NCI-H2029 (cell line): ENCODE measurements around the gene CDH23.
"Not testable (repeated sequence)": the region's sequence is repeated elsewhere in the genome, so short reads cannot be mapped to it uniquely, and the experiment has no call there.

ENCODE experiments used
- DNase-seq: peaks from one replicate; lab custom pipeline; 2025; lab: John Stamatoyannopoulos, UW

CDH23 gene

DNA sequence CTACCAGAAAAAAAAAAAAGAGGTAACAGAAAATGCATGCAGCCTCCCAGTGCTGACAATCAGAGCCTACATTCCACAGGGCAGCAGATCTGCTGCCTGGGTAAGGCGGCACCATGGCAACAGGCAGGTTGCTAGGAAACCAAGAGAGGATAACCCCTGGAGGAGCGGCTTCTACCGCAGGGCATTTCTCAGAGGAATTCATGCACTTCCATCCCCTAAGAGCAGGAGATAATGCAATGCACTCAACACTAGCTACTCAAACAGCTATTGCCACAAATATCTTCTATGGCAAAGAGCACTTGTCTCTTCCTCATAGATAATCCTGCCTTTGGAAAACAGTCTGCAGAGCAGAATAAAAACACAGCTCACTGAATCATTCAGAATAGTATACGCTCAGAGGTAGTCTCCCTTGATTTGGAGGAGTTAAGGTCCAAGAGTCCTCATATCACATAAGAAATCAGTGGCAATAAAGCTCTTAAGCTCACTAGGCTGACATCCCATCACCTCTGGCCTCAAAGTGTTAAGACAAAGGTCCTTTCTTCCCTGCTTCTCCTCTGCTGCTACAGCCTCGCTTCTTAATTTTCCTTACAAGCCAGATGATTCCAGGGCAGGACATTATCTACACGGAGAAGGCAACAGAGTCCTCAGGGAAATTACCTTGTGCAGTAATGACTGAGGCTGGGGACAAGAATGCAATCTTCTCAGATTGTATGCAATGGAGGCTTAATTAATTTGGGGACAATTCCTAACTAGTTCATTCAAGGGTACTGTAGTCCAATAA lies 443.6 kb downstream of the CDH23 start:
- peak; percentile 25 for DNase-seq

DNA sequence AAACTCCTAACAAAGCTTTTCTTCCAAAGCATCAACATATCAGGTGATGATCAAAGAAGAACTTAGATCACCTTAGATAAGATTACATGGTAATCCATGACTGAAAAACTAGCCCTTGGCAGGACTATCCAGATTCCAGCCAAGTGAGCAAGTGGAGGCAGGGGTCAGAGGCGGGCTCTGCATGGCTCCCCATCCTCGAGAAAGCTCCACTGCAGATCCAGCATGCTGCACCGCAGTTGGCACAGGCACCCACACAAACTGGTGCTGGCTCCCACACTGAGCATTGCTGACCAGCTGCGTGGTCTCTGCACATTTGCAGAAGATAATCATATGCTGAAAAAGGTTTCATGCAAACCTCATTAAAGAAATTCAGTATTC lies 444.2 kb downstream of the CDH23 start:
- no peak for DNase-seq

DNA sequence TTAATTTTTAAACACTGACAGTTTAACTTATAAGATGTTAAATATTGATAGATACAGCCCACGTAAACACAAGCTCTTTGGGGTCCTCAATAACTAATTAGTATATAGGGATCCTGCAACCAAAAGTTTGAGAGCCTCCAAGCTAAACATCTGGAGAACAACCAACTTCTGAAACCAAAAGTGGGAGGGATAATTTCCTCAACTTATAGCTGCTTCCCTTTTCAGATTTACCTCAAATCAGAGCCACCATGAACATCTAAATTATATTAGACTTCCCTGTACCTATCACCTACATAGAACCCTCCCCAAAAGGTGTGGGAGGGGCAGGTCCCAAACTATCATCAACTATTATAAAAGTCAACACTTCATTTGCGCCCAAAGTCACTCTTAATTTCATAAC lies 445.7 kb downstream of the CDH23 start:
- no peak for DNase-seq

DNA sequence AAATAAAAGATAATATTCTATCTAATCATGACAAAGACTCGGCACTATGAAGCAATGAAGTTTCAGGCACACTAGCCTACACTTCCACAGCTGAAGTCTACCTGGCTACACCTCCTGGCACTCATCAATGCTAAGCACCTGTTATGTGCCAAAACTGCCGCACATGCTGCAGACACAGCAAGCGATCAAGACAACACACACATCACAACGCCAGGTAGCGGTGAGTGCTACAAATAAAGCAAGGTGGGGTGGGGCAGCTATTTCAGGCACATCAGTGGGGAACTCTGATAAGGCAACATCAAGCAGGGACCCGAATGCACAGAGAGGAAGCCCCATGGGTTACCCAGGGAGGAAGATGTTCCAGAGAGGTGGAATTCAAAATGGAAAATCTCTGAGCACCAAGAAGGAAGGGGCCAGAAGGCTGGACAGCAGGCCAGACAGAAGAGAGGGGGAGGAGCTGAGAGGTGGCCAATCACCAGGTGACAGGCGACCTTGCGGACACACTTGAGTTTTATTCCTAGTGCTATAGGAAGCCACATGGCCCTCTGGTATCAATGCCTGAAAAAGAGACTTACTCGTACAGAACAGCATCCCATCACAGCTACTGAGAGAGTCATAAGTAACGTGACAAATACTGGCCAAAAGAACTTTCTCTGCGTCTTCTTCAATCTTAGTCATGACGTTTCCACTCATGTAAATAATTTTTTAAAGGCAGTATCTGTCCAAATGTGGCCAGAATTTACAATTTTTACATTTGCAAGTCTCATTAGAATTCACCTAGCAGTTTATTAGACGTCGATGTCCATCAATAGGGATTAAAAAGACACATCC lies 446.4 kb downstream of the CDH23 start:
- DNase-seq: no peak

DNA sequence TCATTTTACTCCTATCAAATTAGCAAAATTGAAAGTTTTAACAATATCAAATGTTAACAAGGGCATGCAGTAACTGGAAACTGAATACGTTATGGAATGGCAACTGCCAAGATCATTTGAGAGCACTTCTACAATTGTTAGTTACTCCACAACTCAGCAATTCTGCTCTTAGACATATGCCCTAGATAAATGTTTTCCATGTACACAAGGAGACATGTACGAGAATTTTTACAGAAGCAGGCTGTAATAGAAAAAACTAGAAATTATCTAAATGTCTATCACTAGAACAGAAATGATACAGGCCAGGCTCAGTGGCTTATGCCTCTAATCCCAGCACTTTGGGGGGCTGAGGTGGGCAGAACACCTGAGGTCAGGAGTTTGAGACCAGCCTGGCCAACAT lies 447.4 kb downstream of the CDH23 start:
- no peak for DNase-seq

DNA sequence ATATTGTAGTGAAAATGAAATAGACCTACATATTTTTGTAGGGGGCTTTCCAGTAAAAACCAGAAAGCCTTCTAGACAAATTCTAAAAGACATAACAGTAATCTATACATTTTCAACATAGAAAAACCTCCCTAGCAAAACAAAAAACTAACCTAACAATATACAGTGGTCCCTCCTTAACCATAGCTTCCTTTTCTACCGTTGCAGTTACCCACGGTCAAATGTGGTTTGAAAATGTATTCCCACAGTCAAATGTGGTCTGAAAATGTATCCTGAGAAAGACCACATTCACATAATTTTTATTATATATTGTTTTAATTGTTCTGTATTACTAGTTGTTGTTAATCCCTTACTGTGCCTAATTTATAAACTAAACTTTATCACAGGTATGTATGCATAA lies 448.0 kb downstream of the CDH23 start:
- DNase-seq: no peak

DNA sequence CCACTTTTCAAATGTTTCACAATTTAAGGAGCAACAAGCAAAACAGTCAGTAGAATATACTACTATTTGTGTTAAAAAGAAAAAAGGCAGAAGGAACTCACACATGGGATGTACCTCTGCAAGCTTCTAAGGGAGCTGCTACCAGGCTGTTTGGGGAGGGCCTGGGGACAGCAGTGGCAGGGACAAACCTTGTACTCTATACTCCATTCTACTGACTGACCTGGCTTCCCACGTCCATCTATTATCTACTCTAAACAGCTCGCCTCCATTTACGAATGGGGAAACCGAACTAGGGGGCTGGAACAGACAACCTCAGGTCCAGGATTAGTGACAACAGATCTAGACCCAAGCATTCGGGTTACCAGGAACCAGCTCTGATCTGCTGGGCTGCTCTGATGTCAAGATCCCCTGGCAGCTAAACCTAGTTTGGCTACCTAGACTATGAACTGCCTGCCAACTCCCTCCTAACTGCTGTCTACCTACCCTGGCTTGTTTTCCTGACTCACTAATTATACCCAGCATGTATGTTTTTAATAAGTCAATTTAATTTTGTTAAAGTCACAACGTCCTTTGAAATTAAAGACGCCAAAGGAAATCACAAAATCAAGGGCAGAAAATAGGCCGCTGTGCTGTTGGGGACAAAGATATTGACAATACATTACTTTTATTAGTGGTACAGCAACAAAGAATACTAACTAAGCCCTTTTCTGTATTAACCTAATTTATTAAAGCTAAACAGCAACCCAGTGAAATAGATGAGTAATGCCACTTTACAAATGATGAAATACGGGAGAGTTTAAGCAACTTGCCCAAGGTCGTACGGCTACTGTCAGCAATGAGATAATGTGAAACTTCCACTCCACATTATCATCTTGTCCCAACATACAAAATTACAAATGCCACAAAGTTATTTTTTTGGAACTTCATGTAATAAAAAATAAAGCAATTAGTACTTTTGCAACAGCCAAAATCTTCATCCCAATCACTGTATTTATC lies 449.0 kb downstream of the CDH23 start:
- DNase-seq: no peak

DNA sequence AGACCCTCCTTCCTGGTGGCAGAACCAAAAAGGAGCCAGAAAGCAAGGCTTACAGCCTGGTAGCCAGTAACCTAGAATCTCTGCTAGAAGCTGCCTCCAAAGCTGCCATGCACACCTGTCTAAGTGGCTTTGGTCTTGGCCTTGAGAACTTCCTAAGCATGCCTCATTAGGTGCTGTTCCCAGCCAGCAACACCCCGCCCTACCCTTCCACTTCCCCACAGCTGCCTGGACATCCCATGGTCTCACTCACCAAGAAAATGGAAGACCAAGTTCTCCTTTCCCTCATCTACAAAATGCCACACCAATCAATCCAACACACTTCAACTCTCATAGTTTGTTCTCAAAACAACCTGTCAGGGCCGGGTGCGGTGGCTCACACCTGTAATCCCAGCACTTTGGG lies 450.1 kb downstream of the CDH23 start:
- no peak for DNase-seq

DNA sequence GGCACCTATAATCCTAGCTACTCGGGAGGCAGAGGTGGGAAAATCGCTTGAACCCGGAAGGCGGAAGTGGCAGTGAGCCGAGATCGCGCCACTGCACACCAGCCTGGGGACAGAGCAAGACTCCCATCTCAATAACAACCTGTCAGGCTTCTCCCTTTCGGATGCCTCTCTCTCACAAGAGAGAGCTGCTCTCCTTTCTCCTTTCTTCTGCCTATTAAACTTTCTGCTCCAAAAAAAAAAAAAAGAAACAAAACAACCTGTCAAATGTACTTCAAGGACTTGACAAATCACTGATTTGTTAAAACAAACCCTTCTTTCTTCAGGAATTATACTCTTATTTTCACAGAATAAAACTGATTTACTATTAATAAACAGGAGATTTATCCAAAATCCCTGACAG lies 450.7 kb downstream of the CDH23 start:
- no peak for DNase-seq

DNA sequence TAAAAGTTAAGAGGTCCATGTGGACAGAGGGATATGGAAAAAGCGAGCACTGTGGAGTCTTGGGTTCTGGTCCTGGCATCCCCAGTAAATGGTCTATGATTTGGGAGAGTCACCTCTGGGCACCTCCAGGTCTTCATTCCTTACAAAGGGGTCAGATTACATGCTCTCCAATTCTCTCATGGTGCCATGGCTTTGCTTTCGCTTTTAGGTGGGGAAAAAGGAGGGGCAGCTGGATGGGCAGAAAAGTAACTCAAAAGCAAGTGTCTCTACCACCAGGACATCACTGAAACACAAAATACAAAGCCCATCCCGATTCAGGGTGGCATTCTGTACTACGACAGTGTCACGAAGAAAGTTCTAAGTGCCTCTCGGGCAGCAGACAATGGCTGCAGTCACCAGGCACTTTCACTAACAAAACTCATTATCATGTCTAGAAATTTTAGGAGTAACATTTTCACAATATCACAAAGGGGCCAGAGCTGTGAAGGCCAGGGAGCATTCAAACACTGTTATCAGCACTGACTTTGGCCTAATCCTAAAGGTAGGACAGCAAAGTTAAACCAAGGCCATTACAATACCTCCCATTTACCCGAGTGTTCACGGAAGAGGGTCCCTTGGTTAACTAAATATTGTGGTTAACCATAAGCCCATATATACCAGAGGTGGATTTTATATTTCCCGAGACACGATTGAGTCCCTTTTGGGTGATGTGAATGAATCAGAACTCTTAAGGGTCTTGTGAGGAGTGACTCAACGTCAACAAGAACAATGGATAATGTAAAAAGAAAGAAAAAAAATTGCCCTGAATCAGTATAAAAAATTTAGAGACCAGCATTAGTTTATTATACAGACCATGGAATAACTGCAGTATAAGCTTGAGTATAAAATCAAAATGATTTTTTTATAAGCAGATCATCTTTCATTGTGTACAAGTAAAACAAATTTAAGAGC lies 451.9 kb downstream of the CDH23 start:
- no peak for DNase-seq

DNA sequence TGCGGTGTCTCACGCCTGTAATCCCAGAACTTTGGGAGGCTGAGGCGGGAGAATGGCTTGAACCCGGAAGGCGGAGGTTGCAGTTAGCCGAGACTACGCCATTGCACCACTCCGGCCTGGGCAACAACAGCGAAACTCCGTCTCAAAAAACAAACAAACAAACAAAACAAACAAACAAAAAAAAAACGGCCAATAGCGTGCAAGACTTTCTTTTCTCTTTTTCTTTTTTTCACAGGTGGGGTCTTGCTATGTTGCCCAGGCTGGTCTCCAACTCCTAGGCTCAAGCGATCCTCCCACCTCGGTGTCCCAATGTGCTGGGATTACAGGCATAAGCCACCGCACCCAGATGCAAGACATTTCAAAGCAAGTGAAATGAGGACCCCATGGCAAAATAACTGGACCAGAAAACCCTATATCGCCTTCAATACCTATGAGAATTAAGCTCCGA lies 452.8 kb downstream of the CDH23 start:
- DNase-seq: no peak

DNA sequence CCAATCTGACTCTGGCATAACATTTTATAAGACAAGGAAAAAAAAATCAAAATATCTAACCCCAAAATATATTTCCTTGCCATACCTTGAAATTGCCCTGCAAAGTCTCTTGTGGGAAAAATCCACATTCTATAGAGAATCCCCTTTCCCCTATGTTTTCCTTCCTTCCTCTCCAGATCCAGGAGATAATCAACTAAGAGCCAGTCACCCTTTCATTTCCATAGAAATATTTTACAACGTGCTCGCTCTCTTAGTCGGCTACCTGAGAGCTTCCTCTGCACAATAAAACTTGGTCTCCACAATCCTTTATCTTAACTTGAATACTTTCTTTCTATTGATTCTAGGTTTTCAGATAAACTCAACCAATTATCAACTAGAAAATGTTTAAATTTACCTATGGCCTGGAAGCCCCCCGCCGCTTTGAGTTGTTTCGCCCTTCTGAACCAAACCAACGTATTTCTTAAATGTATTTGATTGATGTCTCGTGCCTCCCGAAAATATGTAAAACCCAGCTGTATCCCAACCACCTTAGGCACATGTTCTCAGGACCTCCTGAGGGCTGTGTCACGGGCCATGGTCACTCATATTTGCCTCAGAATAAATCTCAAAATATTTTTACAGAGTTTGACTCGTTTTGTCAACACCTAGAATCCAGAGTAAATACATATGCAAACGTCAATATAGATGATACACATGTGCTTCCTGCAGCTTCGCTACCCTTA lies 453.5 kb downstream of the CDH23 start:
- no peak for DNase-seq

DNA sequence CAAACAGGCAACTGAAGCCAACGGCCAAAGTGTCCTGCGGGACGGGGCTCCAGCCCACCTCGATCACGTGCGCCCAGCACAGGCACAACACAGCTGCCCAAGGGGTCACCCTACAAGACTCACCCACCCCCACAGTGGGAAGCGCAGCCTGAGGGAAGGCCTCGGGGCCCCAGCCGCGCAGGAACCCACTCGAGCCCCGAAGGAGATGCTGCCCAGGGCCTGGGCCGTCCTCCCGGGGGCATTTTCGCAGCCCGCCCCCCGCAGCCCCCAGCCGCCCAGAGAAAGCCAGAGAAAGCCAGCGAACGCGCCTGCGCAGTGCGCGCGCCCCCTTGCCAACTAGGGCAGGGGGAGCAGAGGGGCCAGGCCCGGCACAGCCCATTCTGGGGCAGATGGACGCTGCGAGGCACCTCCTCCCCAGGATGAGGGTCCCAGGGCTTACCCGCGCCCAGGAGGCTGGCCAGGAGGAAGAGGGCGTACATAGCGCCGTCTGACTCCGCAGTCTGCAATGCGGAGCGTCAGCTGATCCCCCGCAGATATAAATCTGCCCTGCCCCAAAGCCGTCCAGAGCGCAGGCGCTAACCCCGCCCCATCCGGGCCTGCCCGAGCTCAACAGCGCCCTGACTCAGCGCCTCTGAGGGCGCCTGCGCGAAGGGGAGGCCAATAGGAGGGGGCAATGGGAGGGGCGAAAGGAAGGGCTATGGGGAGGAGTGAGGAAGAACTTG lies 454.2 kb downstream of the CDH23 start, which contains the start of gene PSAP:
Gene PSAP (minus strand): TSS at position 509 of the 722 bp plus-strand sequence. CDS start 30 bp downstream, at position 479.
- peak; percentile 86 for DNase-seq

DNA sequence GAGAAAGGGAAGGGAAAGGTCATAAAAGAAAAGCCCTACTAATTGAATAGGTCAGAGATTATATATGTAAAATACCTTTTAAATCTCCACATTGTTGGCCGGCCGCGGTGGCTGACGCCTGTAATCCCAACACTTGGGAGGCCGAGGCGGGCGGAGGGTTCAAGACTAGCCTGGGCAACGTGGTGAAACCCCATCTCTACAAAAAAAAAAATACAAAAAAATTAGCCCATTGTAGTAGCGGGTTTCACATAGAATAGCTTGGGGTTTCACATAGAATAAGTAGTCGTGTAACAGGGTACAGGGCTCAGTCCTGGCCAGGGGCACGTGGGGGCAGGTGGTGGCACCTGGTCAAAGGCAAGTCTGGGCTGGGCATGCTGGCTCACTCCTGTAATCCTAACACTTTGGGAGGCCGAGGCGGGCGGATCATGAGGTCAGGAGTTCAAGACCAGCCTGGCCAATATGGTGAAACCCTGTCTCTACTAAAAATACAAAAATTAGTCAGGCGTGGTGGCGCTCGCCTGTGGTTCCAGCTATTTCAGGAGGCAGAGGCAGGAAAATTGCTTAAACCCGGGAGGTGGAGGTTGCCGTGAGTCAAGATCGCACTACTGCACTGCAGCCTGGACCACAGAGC lies 454.9 kb downstream of the CDH23 start:
- DNase-seq: not testable (repeated sequence)

DNA sequence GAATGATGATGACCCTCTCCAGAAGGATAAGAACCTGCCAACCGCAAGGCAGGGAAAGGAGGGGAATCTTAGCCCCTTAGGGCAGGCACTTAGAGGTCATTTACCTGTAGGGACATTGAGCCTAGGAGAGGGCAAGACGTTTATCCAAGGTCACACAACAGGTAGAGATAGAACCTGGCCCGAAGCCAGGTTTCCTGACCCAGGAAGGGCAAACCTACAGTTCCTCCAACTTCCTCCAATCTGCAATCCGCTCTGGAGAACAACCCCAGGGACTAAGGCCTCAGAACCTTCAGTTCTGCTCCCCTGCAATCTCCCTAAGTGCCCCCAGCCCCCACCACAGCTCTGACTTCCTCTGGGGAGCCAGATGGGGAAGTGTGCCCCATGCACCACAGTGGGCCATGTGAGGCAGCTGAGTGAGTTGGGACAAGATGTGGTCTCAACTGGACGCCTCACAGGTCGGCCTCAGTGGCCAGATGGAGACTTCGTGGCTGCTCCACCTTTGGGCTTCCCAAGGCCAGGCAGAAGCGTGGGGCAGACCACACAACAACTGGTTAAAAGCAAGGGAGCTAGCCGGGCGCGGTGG lies 455.7 kb downstream of the CDH23 start:
- no peak for DNase-seq

DNA sequence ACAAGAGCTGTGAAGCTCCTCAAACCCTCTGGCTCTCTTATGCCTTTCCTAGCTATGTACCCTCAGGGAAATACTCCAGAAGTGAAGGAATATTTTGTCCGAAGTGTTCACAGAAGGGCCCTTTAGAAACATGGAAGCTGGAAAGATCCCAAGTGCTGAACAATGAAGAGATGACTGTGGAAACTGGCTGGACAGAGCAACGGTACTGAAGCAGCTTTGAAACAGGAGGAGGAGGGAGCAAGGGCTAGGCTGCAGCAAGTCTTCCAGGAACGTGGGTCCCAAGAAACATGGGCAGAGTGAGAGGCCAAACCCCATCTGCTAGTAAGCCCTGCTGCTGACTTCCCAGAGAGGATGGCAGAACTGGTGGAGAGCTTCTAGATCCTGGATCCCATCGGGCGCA lies 457.3 kb downstream of the CDH23 start:
- no peak for DNase-seq

DNA sequence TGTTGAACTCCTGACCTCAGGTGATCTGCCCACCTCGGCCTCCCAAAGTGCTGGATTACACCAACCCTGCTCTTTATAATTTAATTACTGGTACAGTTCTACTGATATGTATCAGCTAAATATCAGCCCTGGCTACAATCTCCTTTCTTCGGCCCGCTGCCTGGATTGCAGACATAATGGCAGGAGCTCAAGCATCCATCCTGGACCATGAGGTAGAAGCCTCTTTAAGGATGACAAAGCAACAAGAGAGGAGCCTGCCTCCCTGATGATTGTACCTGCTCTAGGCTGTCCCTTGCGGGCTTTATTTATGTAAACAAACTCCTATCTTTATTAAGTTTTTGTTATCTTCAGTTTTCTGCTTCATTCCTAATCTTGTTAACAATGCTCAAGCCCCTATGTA lies 459.9 kb downstream of the CDH23 start:
- no peak for DNase-seq
